Endothelial cell of umbilical vein (primary cell): ENCODE results near the gene AREG. TPM values are rescaled to one million over a fixed set of nuclear protein-coding genes. Genes with fewer than 3 reads are reported as not detected.

ENCODE experiments used
- BruUV-seq: library from RNA; stranded (reverse); fragments of 400-500 nt; replicated peaks from 2 replicates; lab custom pipeline; 2021; lab: Mats Ljungman, UMichigan
- CTCF ChIA-PET: fragments of 300-600, 350-600 bp; sonication (Branson Sonifier 250); formaldehyde crosslinking; loops from one replicate; lab custom pipeline; 2021; ENCODE audit warnings: antibody characterized with exemption, inconsistent platforms; lab: Charles Lee
- POLR2A ChIA-PET: fragments of 300-600, 350-600 bp; sonication (Branson Sonifier 250); formaldehyde crosslinking; loops from one replicate; lab custom pipeline; 2021; ENCODE audit warnings: antibody characterized with exemption, inconsistent platforms; lab: Charles Lee
- DNase-seq: peaks from one replicate; pipeline ENCODE4 v3.0.0-alpha.2; 2011; ENCODE audit warnings: low read depth, low spot score
- FAIRE-seq: peaks from 2 replicates; lab custom pipeline; 2011; peaks lifted over from hg19 to GRCh38; lab: Jason Lieb, UNC
- H2AFZ ChIP-seq: 2 replicates; pipeline ENCODE4 v1.6.0; 2012; ENCODE audit warnings: low read depth, low read length, control low read depth, inconsistent platforms
- H3K27ac ChIP-seq: 2 replicates; pipeline ENCODE4 v1.5.1; 2011; ENCODE audit warnings: low read depth, mild to moderate bottlenecking, control low read depth, low read length, moderate library complexity; ENCODE audit not compliant: insufficient read depth
- H3K27me3 ChIP-seq, 2 experiments: 2 replicates each; pipeline versions ENCODE4 v1.6.0 to v1.6.1; 2011; ENCODE audit warnings: low read length in 2 of 2, mixed read lengths in 1 of 2; ENCODE audit not compliant: control insufficient read depth in 2 of 2, insufficient read depth in 2 of 2
- H3K36me3 ChIP-seq, 2 experiments: 2 replicates in 1 of 2; 3 replicates in 1 of 2; pipeline ENCODE4 v1.5.1; 2011; ENCODE audit warnings: low read length in 2 of 2, mild to moderate bottlenecking in 1 of 2, moderate library complexity in 1 of 2; ENCODE audit not compliant: control insufficient read depth in 2 of 2, insufficient read depth in 2 of 2; ENCODE audit errors: extremely low read depth in 1 of 2
- H3K4me1 ChIP-seq: 3 replicates; pipeline ENCODE4 v1.5.1; 2011; ENCODE audit warnings: mild to moderate bottlenecking, low read length; ENCODE audit not compliant: control insufficient read depth, insufficient read depth; ENCODE audit errors: extremely low read depth
- H3K4me2 ChIP-seq: 2 replicates; pipeline ENCODE4 v1.6.1; 2011; ENCODE audit warnings: low read length, control low read depth, mixed read lengths; ENCODE audit not compliant: insufficient read depth
- H3K4me3 ChIP-seq, 3 experiments: fragments of 200-600 bp in 1 of 3; sonication (generic), shearing (Covaris generic) in 1 of 3; replicated peaks in 1 of 3; 2 replicates each; pipeline ENCODE4 v1.5.1; 2011 to 2016; ENCODE audit warnings: control low read depth in 3 of 3, low read length in 3 of 3, mild to moderate bottlenecking in 2 of 3, inconsistent platforms in 1 of 3, low read depth in 1 of 3, moderate library complexity in 1 of 3; ENCODE audit not compliant: insufficient read depth in 1 of 3
- H3K79me2 ChIP-seq: 2 replicates; pipeline ENCODE4 v1.6.0; 2012; ENCODE audit warnings: low read length, inconsistent platforms; ENCODE audit not compliant: control insufficient read depth, insufficient read depth
- H3K9ac ChIP-seq: replicated peaks from 2 replicates; pipeline ENCODE3; 2011; ENCODE audit warnings: low read length, control low read depth; ENCODE audit not compliant: insufficient read depth; ENCODE audit errors: extremely low read depth
- H3K9me1 ChIP-seq: replicated peaks from 3 replicates; pipeline ENCODE4 v1.6.0; 2011; ENCODE audit warnings: mild to moderate bottlenecking, low read length; ENCODE audit not compliant: control insufficient read depth, insufficient read depth; ENCODE audit errors: extremely low read depth
- H3K9me3 ChIP-seq: replicated peaks from 2 replicates; pipeline ENCODE4 v1.5.1; 2012; ENCODE audit warnings: low read length, inconsistent platforms; ENCODE audit not compliant: control insufficient read depth, insufficient read depth
- H4K20me1 ChIP-seq: replicated peaks from 2 replicates; pipeline ENCODE3; 2011; ENCODE audit warnings: mild to moderate bottlenecking, low read length; ENCODE audit not compliant: control insufficient read depth, insufficient read depth; ENCODE audit errors: extremely low read depth
- EZH2 ChIP-seq: IDR thresholded peaks from 2 replicates; pipeline ENCODE4 v1.6.1; 2012; ENCODE audit warnings: borderline replicate concordance, low read depth, mild to moderate bottlenecking, moderate library complexity, low read length, inconsistent platforms; ENCODE audit not compliant: severe bottlenecking
- FOS ChIP-seq: IDR thresholded peaks from 2 replicates; pipeline ENCODE4 v1.6.1; 2011; ENCODE audit warnings: mild to moderate bottlenecking, low read length, moderate library complexity, borderline replicate concordance; ENCODE audit not compliant: insufficient read depth
- GATA2 ChIP-seq: IDR thresholded peaks from 2 replicates; pipeline ENCODE4 v1.7.0; 2011; ENCODE audit warnings: low read depth, mild to moderate bottlenecking, moderate library complexity, mixed read lengths, low read length; ENCODE audit not compliant: insufficient read length, insufficient read depth
- JUN ChIP-seq: IDR thresholded peaks from 2 replicates; pipeline ENCODE4 v1.6.1; 2011; ENCODE audit warnings: borderline replicate concordance, low read depth; ENCODE audit not compliant: insufficient read length, insufficient read depth
- MYC ChIP-seq: IDR thresholded peaks from one replicate; pipeline ENCODE4 v1.6.1; 2011; ENCODE audit warnings: mild to moderate bottlenecking, low read depth, low read length
- POLR2A ChIP-seq: IDR thresholded peaks from 2 replicates; pipeline ENCODE4 v1.6.1; 2012; ENCODE audit warnings: low read depth, mild to moderate bottlenecking, control low read depth, low read length
- POLR2AphosphoS5 ChIP-seq: IDR thresholded peaks from 2 replicates; pipeline ENCODE4 v1.6.1; 2012; ENCODE audit warnings: low read depth, mild to moderate bottlenecking, control low read depth, low read length, moderate library complexity; ENCODE audit not compliant: insufficient read depth
- dilution Hi-C: fragments of 300-500 bp; cut with MboI; formaldehyde crosslinking; loops from one replicate; pipeline ENCODE4 v1.15.0; 2019; ENCODE audit warnings: low sequenced_read_pairs; ENCODE audit not compliant: extremely low pct_ligation_motif_present
- intact Hi-C: fragments of 100-400 bp; cut with micrococcal nuclease; formaldehyde crosslinking; loops from one replicate; pipeline ENCODE4 v1.10.0; 2022
- polyA plus RNA-seq, 4 experiments: library from polyadenylated mRNA; depleted of rRNA in 3 of 4; stranded (reverse) in 3 of 4; unstranded in 1 of 4; fragments of >200 nt; gene quantifications; 2 replicates each; pipeline versions ENCODE4 v1.2.1 to v1.2.3, GENCODE V29; 2011 to 2012; ENCODE audit warnings: missing spikeins in 1 of 4
- total RNA-seq: library from RNA; stranded (reverse); gene quantifications from 2 replicates; pipeline ENCODE4 v1.2.3, GENCODE V29; 2021
- TF ChIP-seq, protein P1 (sequence below): IDR thresholded peaks from 2 replicates; pipeline ENCODE4 v1.6.1; 2011; ENCODE audit not compliant: insufficient read depth, insufficient read length
- TF ChIP-seq, protein P2 (sequence below), 2 donors: IDR thresholded peaks; 1 replicate in 1 of 2; 2 replicates in 1 of 2; pipeline ENCODE4 v1.5.1; 2011; ENCODE audit warnings: low read length in 2 of 2, mild to moderate bottlenecking in 2 of 2, moderate library complexity in 2 of 2, control low read depth in 1 of 2, inconsistent platforms in 1 of 2, low read depth in 1 of 2; ENCODE audit not compliant: insufficient read depth in 1 of 2; ENCODE audit errors: extremely low read depth in 1 of 2

AREG gene
- total and polyA plus RNA-seq, 2 donors (not counting 3 experiments of a cell fraction or from before 2014, with no cell fraction given), result 0.17 to 0.55 TPM

DNA sequence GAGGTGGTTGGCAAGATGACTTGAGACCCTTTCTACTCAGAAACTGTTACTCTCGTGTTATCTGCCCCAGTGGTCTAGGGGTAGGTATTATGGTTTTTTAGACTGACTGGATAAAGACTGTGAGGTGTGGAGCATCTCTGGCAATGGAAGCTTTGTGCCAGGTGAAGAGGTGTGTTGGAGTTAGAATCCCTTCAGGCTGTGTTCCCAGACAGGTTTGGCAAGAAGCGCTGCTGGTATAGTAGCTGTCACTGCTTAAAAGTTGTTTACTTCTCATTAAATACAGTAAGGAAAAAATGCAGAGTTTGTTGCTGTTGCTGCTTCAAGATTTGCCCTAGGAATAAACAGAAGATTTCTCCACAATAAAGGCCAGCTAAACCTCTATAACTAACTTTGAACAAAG lies 35.3 kb downstream of the AREG start:
- no peaks in the 10 kb centered on the region for H3K9me1 ChIP-seq
- H3K4me1 ChIP-seq, result no peaks in the 10 kb centered on the region
- intact Hi-C loops (no loop called here), dilution Hi-C loops (no loop called here)
- TF ChIP-seq POLR2AphosphoS5, result no peak
- TF ChIP-seq, protein P1, sequence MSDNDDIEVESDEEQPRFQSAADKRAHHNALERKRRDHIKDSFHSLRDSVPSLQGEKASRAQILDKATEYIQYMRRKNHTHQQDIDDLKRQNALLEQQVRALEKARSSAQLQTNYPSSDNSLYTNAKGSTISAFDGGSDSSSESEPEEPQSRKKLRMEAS, result no peak
- TF ChIP-seq EZH2, result no peak
- no peak for TF ChIP-seq MYC
- no peak for TF ChIP-seq POLR2A
- no peak for TF ChIP-seq FOS
- TF ChIP-seq, protein P2, sequence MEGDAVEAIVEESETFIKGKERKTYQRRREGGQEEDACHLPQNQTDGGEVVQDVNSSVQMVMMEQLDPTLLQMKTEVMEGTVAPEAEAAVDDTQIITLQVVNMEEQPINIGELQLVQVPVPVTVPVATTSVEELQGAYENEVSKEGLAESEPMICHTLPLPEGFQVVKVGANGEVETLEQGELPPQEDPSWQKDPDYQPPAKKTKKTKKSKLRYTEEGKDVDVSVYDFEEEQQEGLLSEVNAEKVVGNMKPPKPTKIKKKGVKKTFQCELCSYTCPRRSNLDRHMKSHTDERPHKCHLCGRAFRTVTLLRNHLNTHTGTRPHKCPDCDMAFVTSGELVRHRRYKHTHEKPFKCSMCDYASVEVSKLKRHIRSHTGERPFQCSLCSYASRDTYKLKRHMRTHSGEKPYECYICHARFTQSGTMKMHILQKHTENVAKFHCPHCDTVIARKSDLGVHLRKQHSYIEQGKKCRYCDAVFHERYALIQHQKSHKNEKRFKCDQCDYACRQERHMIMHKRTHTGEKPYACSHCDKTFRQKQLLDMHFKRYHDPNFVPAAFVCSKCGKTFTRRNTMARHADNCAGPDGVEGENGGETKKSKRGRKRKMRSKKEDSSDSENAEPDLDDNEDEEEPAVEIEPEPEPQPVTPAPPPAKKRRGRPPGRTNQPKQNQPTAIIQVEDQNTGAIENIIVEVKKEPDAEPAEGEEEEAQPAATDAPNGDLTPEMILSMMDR (IDR thresholded peaks at IDR 0.05; ENCODE audit: extremely low read depth in 1 of 2, insufficient read depth in 1 of 2, low read depth in 1 of 2, low read length in 2 of 2), result no peak
- no peak for TF ChIP-seq JUN
- TF ChIP-seq GATA2, result no peak
- H4K20me1 ChIP-seq, result no peaks in the 10 kb centered on the region
- ChIA-PET CTCF (no interaction called here), POLR2A (no interaction called here)
- no peak overlapping the region for H3K27ac ChIP-seq
- FAIRE-seq, result no peak
- H3K36me3 ChIP-seq, result no peaks in the 10 kb centered on the region
- H2AFZ ChIP-seq, result no peak overlapping the region
- no peak overlapping the region for H3K4me3 ChIP-seq
- no peaks in the 10 kb centered on the region for H3K27me3 ChIP-seq
- BruUV-seq, result no TSS peak
- H3K9me3 ChIP-seq, result no peaks in the 10 kb centered on the region
- DNase-seq, result no peak
- no peaks in the 10 kb centered on the region for H3K79me2 ChIP-seq
- no peak overlapping the region for H3K4me2 ChIP-seq
- no peak overlapping the region for H3K9ac ChIP-seq
